Measurements from ENCODE around the gene CHI3L2. TPM values are rescaled to one million over a fixed set of nuclear protein-coding genes. Genes with fewer than 3 reads are reported as not detected.
"Not testable (repeated sequence)": the region's sequence is repeated elsewhere in the genome, so short reads cannot be mapped to it uniquely, and the experiment has no call there.

Gene CHI3L2
- total RNA-seq, 4 donors from 2014 or later, result 4.7 to 9.8 (median 7.7) TPM

- Histone ChIP-seq H3K27ac (no peak overlapping the region), H3K27me3 (no peaks in the 10 kb centered on the region), H3K4me1 (no peaks in the 10 kb centered on the region), H3K9me3 (no peaks in the 10 kb centered on the region), H3K36me3 (no peaks in the 10 kb centered on the region), H3K4me3 (no peak overlapping the region)
- WGBS, result 85% methylated on average over 6 of the region's 6 CpGs
- TF ChIP-seq POLR2A (IDR thresholded peaks at IDR 0.05) (no peak), EP300 (IDR thresholded peaks at IDR 0.05) (no peak), POLR2AphosphoS5 (IDR thresholded peaks at IDR 0.05) (no peak), CTCF (IDR thresholded peaks at IDR 0.05) (no peak)
- no peak for DNase-seq (ENCODE audit: low spot score in 2 of 2)
Observed at GRCh38 chr1:111213412-111213811, 14.1 kb upstream of the CHI3L2 start.

GRCh38 chr1:111214074-111214801, 13.3 kb upstream of the CHI3L2 start:
- H3K4me3 ChIP-seq, result no peak overlapping the region
- TF ChIP-seq EP300 (IDR thresholded peaks at IDR 0.05), result no peak
- H3K27me3 ChIP-seq, result no peaks in the 10 kb centered on the region
- H3K36me3 ChIP-seq, result no peaks in the 10 kb centered on the region
- H3K4me1 ChIP-seq, result no peaks in the 10 kb centered on the region
- no peaks in the 10 kb centered on the region for H3K9me3 ChIP-seq
- WGBS, result 64% methylated on average over 6 of the region's 6 CpGs
- no peak for DNase-seq (ENCODE audit: low spot score in 2 of 2)
- no peak overlapping the region for H3K27ac ChIP-seq

- no peak overlapping the region for H3K4me3 ChIP-seq
- no peaks in the 10 kb centered on the region for H3K36me3 ChIP-seq
- no peak for DNase-seq (ENCODE audit: low spot score in 2 of 2)
- H3K27me3 ChIP-seq, result no peaks in the 10 kb centered on the region
- H3K9me3 ChIP-seq, result no peaks in the 10 kb centered on the region
- 85% methylated on average over 7 of the region's 7 CpGs for WGBS
- H3K4me1 ChIP-seq, result no peaks in the 10 kb centered on the region
- H3K27ac ChIP-seq, result no peak overlapping the region
- TF ChIP-seq POLR2A (IDR thresholded peaks at IDR 0.05) (no peak), POLR2AphosphoS5 (IDR thresholded peaks at IDR 0.05) (no peak), CTCF (IDR thresholded peaks at IDR 0.05) (no peak), EP300 (IDR thresholded peaks at IDR 0.05) (no peak)
Observed at GRCh38 chr1:111214884-111215283, 12.6 kb upstream of the CHI3L2 start.

- not testable (repeated sequence) for DNase-seq (ENCODE audit: low spot score in 2 of 2); H3K4me1 ChIP-seq; H3K27ac ChIP-seq; H3K36me3 ChIP-seq; H3K27me3 ChIP-seq; H3K4me3 ChIP-seq; H3K9me3 ChIP-seq
- WGBS, result 88% methylated on average over 2 of the region's 2 CpGs
Observed at GRCh38 chr1:111215285-111215684, 12.2 kb upstream of the CHI3L2 start.

GRCh38 chr1:111216751-111217150, 10.8 kb upstream of the CHI3L2 start:
- Histone ChIP-seq H3K4me3 (no peak overlapping the region), H3K9me3 (no peaks in the 10 kb centered on the region), H3K27me3 (no peaks in the 10 kb centered on the region), H3K27ac (no peak overlapping the region), H3K36me3 (no peaks in the 10 kb centered on the region), H3K4me1 (peaks cover 4% of the 10 kb centered on the region)
- 81% methylated on average over 5 of the region's 5 CpGs for WGBS
- TF ChIP-seq EP300 (IDR thresholded peaks at IDR 0.05) (no peak), POLR2A (IDR thresholded peaks at IDR 0.05) (no peak), POLR2AphosphoS5 (IDR thresholded peaks at IDR 0.05) (no peak), CTCF (IDR thresholded peaks at IDR 0.05) (no peak)
- no peak for DNase-seq (ENCODE audit: low spot score in 2 of 2)

GRCh38 chr1:111217183-111217910, 10.2 kb upstream of the CHI3L2 start:
- peaks cover 6% of the 10 kb centered on the region for H3K4me1 ChIP-seq
- no peak for DNase-seq (ENCODE audit: low spot score in 2 of 2)
- TF ChIP-seq POLR2AphosphoS5 (IDR thresholded peaks at IDR 0.05) (no peak), POLR2A (IDR thresholded peaks at IDR 0.05) (no peak), EP300 (IDR thresholded peaks at IDR 0.05) (no peak), CTCF (IDR thresholded peaks at IDR 0.05) (no peak)
- no peaks in the 10 kb centered on the region for H3K36me3 ChIP-seq
- 75% methylated on average over 5 of the region's 5 CpGs for WGBS
- H3K9me3 ChIP-seq, result no peaks in the 10 kb centered on the region
- H3K27ac ChIP-seq, result no peak overlapping the region
- H3K27me3 ChIP-seq, result no peaks in the 10 kb centered on the region
- H3K4me3 ChIP-seq, result no peak overlapping the region
